ENCODE measurements around the gene BAD.

GRCh38 chr11:64306876-64307622 is 22.6 kb upstream of the BAD start:
- TF ChIP-seq POLR2A (IDR thresholded peaks at IDR 0.05) (no peak), CTCF (IDR thresholded peaks at IDR 0.05) (no peak)

Measured in heart left ventricle (tissue), 13 donors.